NOMO-1 (cell line): ENCODE results near the gene CD38.

Source experiments
- DNase-seq, 2 experiments: peaks; one replicate each; lab custom pipeline; 2025; ENCODE audit not compliant: unreplicated experiment in 2 of 2; lab: John Stamatoyannopoulos, UW

CD38 gene

GRCh38 chr4:15894921-15895916, 117.1 kb downstream of the CD38 start:
- peak in 1 of 2 experiments; percentile 44 for DNase-seq

- DNase-seq = no peak
These were observed 119.4 kb downstream of the CD38 start for GRCh38 chr4:15897577-15897976.

- DNase-seq = no peak
These were observed 120.8 kb downstream of the CD38 start for GRCh38 chr4:15898902-15899301.

DNA sequence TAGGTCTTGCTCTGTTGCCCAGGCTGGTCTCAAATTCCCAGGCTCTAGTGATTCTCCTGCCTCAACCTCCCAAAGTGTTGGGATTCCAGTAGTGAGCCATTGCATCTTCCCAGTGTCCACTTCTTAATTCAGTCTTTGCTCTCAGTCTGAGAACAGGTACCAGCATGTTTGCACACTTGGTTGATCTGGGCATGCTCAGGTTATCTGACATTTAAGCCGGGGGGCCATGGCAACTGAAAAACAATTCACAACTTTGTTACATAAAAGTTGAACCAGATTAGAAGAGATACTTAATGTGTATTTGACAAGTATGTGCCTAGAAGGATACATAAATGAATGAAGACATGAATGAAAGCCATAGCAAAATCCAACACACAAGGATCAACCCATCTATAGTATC, 121.4 kb downstream of the CD38 start:
- no peak for DNase-seq

DNA sequence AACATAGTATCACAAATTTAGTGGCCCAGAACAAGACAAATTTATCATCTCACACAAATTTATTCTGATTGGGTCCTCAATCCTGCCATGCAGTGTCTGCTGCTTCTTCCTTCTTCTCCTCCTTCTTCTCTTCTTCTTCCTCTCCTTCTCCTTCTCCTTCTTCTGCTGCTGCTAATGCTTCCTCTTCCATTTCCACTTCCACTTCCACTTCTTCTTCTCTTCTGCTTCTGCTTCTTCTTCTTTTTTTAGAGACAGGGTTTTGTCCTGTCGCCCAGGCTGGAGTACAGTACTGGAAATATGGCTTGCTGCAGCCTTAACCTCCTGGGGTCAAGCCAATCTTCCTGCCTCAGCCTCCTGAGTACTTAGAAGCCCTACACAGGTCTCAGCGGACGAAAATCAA, 122.9 kb downstream of the CD38 start:
- DNase-seq = peak in 1 of 2 experiments; percentile 50

DNA sequence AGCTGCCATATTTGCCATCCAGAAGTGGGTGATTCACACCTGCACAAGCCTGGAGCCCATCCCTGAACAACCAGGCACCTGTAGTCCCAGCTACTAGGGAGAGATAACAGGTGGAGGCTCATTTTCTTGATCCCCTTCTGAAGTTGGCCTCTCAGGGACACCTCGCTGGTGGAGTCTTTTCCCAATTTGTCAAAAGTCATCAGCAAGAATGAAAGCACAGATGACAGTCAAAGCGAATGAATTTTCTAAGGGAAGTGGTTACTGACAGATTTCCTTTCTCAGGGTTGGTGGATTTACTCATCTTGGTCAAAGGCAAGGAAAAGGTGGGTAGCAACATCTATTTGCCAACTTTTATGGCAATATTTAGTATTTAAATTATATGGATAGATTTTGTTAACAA, 123.9 kb downstream of the CD38 start:
- DNase-seq = peak in 1 of 2 experiments; percentile 7

DNA sequence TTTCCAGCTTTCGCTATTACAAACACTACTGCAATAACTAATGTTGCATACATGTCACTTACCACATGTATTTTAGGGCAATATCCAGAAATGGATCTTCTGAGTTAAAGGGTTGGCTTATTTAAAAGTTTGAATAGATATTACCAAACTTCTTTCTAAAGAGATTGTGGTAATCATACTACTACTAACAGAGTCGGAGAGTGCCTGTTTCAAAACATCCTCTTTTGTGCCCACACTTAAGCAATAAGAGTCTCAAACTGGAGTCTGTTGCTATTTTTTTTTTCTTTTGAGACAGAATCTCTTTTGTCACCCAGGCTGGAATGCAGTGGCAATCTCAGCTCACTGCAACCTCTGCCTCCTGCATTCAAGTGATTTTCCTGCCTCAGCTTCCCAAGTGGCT, 124.6 kb downstream of the CD38 start:
- peak; percentile 64 to 88 for DNase-seq
